Osteocyte (in vitro differentiated cells): ENCODE results near the gene PLCB4. TPM values are rescaled to one million over a fixed set of nuclear protein-coding genes. Genes with fewer than 3 reads are reported as not detected.

ENCODE experiments used
- DNase-seq: peaks from one replicate; pipeline ENCODE4 v3.0.0; 2021; ENCODE audit warnings: mixed read lengths; ENCODE audit not compliant: unreplicated experiment; ENCODE audit errors: extremely low spot score
- H3K27ac Mint-ChIP-seq: one replicate; pipeline ENCODE4 v1.8.0; 2021; ENCODE audit warnings: mild to moderate bottlenecking, mixed read lengths; ENCODE audit not compliant: unreplicated experiment
- H3K27me3 Mint-ChIP-seq: one replicate; pipeline ENCODE4 v1.8.0; 2021; ENCODE audit warnings: mixed read lengths; ENCODE audit not compliant: unreplicated experiment
- H3K36me3 Mint-ChIP-seq: one replicate; pipeline ENCODE4 v1.8.0; 2021; ENCODE audit warnings: mixed read lengths; ENCODE audit not compliant: unreplicated experiment
- H3K4me1 Mint-ChIP-seq: one replicate; pipeline ENCODE4 v1.8.0; 2021; ENCODE audit warnings: mixed read lengths; ENCODE audit not compliant: unreplicated experiment
- H3K4me3 Mint-ChIP-seq: one replicate; pipeline ENCODE4 v1.8.0; 2021; ENCODE audit warnings: mild to moderate bottlenecking, moderate library complexity, mixed read lengths; ENCODE audit not compliant: unreplicated experiment
- H3K9me3 Mint-ChIP-seq: one replicate; pipeline ENCODE4 v1.8.0; 2021; ENCODE audit warnings: mixed read lengths; ENCODE audit not compliant: unreplicated experiment
- total RNA-seq: library from RNA; stranded (reverse); gene quantifications from 2 replicates; pipeline ENCODE4 v1.2.1, GENCODE V29; 2021
- TF ChIP-seq, protein P1 (sequence below): fragments of 200-600 bp; sonication (generic); IDR thresholded peaks from 2 replicates; pipeline ENCODE4 v1.5.0; 2021; ENCODE audit warnings: antibody characterized with exemption, mild to moderate bottlenecking, moderate library complexity

PLCB4 gene
- total RNA-seq, 1 donor from 2014 or later = 5.3 TPM

DNA sequence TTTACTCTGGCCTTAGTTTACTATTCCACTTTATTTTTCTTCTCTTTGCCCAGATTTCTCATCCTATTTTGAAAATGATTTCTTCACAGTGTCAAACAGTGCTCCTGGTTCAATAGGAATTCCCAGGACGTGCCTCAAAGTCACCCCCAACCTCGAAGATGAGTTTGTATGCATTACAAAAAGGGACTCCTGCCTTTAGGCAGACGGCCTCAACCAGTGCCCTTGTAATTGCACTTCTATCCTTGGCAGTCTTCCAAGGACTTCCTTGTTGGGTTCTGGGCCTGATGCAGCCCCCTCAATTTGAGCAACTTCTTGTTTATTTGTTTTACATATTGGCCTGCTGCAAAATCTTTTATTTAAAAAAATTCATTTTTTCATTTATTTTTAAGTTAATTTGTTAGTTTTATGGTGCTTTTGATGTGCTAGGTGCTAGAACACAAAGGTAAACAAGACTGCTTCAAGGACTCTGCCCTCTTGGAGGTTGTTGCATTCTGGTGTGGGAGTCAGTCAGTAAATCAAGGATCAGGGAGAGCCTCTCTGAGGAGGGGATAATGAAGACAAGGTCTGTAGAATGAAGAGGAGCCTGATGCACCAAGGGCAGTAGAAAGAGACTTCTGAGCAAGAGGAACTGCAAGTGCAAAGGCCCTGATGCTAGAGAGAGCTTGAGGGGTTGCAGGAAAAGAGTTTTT lies 264.0 kb downstream of the PLCB4 start:
- Mint-ChIP-seq H3K9me3 (no peaks in the 10 kb centered on the region), H3K36me3 (no peaks in the 10 kb centered on the region), H3K27me3 (no peaks in the 10 kb centered on the region), H3K27ac (no peak overlapping the region), H3K4me1 (no peaks in the 10 kb centered on the region), H3K4me3 (no peak overlapping the region)
- no peak for DNase-seq
- TF ChIP-seq, protein P1, sequence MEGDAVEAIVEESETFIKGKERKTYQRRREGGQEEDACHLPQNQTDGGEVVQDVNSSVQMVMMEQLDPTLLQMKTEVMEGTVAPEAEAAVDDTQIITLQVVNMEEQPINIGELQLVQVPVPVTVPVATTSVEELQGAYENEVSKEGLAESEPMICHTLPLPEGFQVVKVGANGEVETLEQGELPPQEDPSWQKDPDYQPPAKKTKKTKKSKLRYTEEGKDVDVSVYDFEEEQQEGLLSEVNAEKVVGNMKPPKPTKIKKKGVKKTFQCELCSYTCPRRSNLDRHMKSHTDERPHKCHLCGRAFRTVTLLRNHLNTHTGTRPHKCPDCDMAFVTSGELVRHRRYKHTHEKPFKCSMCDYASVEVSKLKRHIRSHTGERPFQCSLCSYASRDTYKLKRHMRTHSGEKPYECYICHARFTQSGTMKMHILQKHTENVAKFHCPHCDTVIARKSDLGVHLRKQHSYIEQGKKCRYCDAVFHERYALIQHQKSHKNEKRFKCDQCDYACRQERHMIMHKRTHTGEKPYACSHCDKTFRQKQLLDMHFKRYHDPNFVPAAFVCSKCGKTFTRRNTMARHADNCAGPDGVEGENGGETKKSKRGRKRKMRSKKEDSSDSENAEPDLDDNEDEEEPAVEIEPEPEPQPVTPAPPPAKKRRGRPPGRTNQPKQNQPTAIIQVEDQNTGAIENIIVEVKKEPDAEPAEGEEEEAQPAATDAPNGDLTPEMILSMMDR = no peak

DNA sequence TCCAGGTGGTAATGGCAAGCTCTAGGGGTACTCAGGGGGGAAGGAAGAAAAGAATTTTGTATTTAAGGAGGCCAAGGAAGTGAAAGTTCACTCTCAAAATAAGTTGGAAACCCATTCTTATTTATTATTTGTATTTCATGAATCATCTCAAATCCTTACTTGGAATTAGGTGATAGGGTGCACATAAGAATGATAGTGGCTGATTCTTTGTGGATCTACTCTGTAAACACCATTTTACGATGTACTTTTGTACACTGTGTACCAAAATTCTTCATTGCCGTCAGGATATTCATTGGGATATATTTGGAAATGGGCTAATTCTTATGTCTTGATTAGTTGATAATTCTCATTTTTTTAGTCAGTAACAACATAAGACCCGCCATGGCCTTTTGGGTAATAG lies 266.0 kb downstream of the PLCB4 start:
- DNase-seq = no peak
- H3K27me3 Mint-ChIP-seq = no peaks in the 10 kb centered on the region

DNA sequence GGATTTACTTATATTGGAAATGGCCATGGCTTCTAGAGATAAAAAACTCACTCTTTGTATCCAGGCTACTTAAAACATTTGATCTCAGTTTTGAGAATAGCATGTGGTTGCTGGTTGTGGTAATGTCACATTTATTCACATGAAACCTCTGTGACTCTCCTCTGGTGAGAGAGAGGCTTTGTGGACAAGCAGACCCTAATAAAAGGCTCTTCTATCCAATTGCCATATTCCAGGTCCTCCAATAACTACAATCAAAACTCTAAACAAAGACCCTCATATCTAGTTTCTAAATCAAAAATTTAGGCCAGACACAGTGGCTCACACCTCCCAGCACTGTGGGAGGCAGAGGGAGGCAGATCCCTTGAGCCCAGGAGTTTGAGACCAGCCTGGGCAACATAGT lies 269.2 kb downstream of the PLCB4 start:
- no peaks in the 10 kb centered on the region for H3K27me3 Mint-ChIP-seq
- DNase-seq = no peak
- H3K4me3 Mint-ChIP-seq = no peak overlapping the region
- TF ChIP-seq, protein P1 = no peak
- H3K27ac Mint-ChIP-seq = no peak overlapping the region
- no peaks in the 10 kb centered on the region for H3K36me3 Mint-ChIP-seq
- no peaks in the 10 kb centered on the region for H3K9me3 Mint-ChIP-seq
- H3K4me1 Mint-ChIP-seq = peaks cover 4% of the 10 kb centered on the region

More for the DNA sequence above, 266.0 kb downstream of the PLCB4 start:
- H3K4me3 Mint-ChIP-seq = no peak overlapping the region
- TF ChIP-seq, protein P1 = no peak
- no peaks in the 10 kb centered on the region for H3K4me1 Mint-ChIP-seq
- no peaks in the 10 kb centered on the region for H3K36me3 Mint-ChIP-seq
- no peak overlapping the region for H3K27ac Mint-ChIP-seq
- H3K9me3 Mint-ChIP-seq = no peaks in the 10 kb centered on the region

DNA sequence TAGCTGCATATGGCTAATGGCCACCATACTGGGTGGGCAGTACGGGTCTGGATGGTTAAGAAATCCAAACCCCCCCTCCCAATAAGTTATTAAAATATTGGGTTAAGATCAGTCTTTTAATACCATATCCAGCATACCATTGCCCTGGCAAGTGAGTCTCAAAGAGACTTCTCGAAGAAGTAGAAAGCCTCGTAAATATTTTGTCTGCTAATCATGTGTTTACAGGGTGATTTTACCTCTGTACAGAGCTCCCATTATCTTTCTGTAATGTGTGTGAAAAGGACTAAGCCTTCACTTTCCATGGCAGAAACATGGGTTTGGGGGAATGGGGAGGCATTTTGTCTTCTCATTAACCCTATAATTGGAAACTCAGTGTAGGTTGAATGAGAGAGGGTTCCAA lies 270.8 kb downstream of the PLCB4 start:
- peaks cover 15% of the 10 kb centered on the region for H3K4me1 Mint-ChIP-seq

DNA sequence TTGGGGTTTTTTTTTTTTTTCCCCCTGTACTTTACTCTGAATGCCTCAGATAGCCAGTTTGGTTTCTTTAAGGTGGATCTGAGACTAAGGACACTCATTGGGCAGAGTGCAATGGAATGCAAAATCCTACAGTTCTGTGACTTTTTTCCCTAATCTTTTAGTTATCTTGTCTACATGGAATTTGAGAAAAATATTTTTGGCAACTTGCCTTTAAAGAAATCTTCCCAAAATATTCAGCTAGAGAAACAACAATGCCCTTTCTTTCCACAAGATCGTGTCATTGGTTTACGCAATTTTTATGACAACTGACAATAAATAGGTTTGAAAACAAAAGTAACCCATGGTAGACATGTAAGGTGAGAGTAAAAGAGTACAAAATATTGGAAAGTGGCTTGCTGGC lies 273.8 kb downstream of the PLCB4 start:
- TF ChIP-seq, protein P1 = no peak
- peaks cover 24% of the 10 kb centered on the region for H3K4me1 Mint-ChIP-seq
- no peaks in the 10 kb centered on the region for H3K36me3 Mint-ChIP-seq
- H3K4me3 Mint-ChIP-seq = no peak overlapping the region
- no peaks in the 10 kb centered on the region for H3K27me3 Mint-ChIP-seq
- DNase-seq = no peak
- no peaks in the 10 kb centered on the region for H3K9me3 Mint-ChIP-seq
- H3K27ac Mint-ChIP-seq = no peak overlapping the region

More for the DNA sequence above, 270.8 kb downstream of the PLCB4 start:
- no peaks in the 10 kb centered on the region for H3K36me3 Mint-ChIP-seq
- H3K9me3 Mint-ChIP-seq = no peaks in the 10 kb centered on the region
- TF ChIP-seq, protein P1 = no peak
- H3K27me3 Mint-ChIP-seq = no peaks in the 10 kb centered on the region
- no peak for DNase-seq
- no peak overlapping the region for H3K4me3 Mint-ChIP-seq
- H3K27ac Mint-ChIP-seq = no peak overlapping the region
